Measurements from ENCODE around the gene SUN1. TPM values are rescaled to one million over a fixed set of nuclear protein-coding genes. Genes with fewer than 3 reads are reported as not detected.

Gene SUN1
- total and polyA plus RNA-seq, 4 donors = 24.8 to 162 (median 40.1) TPM

DNA sequence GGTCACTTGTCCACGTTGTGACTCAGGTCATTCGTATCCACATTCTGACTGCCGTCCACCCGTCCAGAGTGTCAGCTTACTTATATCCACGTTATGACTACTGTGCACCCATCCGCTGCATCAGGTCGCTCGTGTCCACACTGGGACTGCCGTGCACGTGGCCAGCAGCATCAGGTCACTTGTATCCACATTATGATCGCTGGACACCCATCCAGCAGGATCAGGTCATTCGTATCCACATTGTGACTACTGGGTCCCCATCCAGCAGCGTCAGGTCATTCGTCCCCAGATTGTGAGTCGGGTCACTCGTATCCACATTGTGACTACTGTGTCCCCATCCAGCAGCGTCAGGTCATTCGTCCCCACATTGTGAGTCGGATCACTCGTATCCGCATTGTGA, 47.3 kb upstream of the SUN1 start:
- Histone ChIP-seq H3K36me3 (ENCODE audit: control insufficient read depth in 4 of 4, insufficient read depth in 3 of 4, low read depth in 1 of 4, low read length in 3 of 4) (peaks cover 2 to 17% (median 10%) of the 10 kb centered on the region in 4 donors), H3K4me1 (ENCODE audit: control insufficient read depth in 4 of 4, insufficient read depth in 4 of 4, low read length in 3 of 4) (no peaks in the 10 kb centered on the region), H3K9me3 (ENCODE audit: control insufficient read depth in 4 of 4, low read length in 3 of 4) (no peaks in the 10 kb centered on the region), H3K4me3 (ENCODE audit: low read depth in 1 of 3, low read length in 3 of 3) (no peak overlapping the region), H3K9ac (ENCODE audit: low read depth in 1 of 2, low read length in 2 of 2) (no peak overlapping the region), H3K27me3 (ENCODE audit: control insufficient read depth in 4 of 4, insufficient read depth in 4 of 4, low read length in 3 of 4) (no peaks in the 10 kb centered on the region), H3K27ac (ENCODE audit: low read depth in 1 of 2, low read length in 2 of 2) (no peak overlapping the region)
- 97% methylated on average over 21 of the region's 21 CpGs for WGBS
- no peak for DNase-seq (ENCODE audit: low spot score)
- TF ChIP-seq TAF1 (conservative IDR thresholded peaks at IDR 0.05) (no peak), GABPA (IDR thresholded peaks at IDR 0.05 in 1 of 2, conservative IDR thresholded peaks at IDR 0.05 in 1 of 2) (no peak), MAX (IDR thresholded peaks at IDR 0.05) (no peak), HNF4A (conservative IDR thresholded peaks at IDR 0.05) (no peak), SP1 (IDR thresholded peaks at IDR 0.05) (no peak), YY1 (IDR thresholded peaks at IDR 0.05) (no peak), FOXA1 (IDR thresholded peaks at IDR 0.05) (no peak), RXRA (IDR thresholded peaks at IDR 0.05) (no peak), NR2F2 (IDR thresholded peaks at IDR 0.05) (no peak), RAD21 (IDR thresholded peaks at IDR 0.05) (no peak), EGR1 (IDR thresholded peaks at IDR 0.05; ENCODE audit: low read depth in 2 of 2) (no peak), FOXA2 (IDR thresholded peaks at IDR 0.05) (no peak), ATF3 (IDR thresholded peaks at IDR 0.05) (no peak), HNF4G (IDR thresholded peaks at IDR 0.05) (no peak), JUND (IDR thresholded peaks at IDR 0.05) (no peak)
- TF ChIP-seq, protein P1, sequence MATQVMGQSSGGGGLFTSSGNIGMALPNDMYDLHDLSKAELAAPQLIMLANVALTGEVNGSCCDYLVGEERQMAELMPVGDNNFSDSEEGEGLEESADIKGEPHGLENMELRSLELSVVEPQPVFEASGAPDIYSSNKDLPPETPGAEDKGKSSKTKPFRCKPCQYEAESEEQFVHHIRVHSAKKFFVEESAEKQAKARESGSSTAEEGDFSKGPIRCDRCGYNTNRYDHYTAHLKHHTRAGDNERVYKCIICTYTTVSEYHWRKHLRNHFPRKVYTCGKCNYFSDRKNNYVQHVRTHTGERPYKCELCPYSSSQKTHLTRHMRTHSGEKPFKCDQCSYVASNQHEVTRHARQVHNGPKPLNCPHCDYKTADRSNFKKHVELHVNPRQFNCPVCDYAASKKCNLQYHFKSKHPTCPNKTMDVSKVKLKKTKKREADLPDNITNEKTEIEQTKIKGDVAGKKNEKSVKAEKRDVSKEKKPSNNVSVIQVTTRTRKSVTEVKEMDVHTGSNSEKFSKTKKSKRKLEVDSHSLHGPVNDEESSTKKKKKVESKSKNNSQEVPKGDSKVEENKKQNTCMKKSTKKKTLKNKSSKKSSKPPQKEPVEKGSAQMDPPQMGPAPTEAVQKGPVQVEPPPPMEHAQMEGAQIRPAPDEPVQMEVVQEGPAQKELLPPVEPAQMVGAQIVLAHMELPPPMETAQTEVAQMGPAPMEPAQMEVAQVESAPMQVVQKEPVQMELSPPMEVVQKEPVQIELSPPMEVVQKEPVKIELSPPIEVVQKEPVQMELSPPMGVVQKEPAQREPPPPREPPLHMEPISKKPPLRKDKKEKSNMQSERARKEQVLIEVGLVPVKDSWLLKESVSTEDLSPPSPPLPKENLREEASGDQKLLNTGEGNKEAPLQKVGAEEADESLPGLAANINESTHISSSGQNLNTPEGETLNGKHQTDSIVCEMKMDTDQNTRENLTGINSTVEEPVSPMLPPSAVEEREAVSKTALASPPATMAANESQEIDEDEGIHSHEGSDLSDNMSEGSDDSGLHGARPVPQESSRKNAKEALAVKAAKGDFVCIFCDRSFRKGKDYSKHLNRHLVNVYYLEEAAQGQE (IDR thresholded peaks at IDR 0.05) = no peak
- TF ChIP-seq, protein P2, sequence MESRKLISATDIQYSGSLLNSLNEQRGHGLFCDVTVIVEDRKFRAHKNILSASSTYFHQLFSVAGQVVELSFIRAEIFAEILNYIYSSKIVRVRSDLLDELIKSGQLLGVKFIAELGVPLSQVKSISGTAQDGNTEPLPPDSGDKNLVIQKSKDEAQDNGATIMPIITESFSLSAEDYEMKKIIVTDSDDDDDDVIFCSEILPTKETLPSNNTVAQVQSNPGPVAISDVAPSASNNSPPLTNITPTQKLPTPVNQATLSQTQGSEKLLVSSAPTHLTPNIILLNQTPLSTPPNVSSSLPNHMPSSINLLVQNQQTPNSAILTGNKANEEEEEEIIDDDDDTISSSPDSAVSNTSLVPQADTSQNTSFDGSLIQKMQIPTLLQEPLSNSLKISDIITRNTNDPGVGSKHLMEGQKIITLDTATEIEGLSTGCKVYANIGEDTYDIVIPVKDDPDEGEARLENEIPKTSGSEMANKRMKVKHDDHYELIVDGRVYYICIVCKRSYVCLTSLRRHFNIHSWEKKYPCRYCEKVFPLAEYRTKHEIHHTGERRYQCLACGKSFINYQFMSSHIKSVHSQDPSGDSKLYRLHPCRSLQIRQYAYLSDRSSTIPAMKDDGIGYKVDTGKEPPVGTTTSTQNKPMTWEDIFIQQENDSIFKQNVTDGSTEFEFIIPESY (IDR thresholded peaks at IDR 0.05) = no peak
- TF ChIP-seq, protein P3, sequence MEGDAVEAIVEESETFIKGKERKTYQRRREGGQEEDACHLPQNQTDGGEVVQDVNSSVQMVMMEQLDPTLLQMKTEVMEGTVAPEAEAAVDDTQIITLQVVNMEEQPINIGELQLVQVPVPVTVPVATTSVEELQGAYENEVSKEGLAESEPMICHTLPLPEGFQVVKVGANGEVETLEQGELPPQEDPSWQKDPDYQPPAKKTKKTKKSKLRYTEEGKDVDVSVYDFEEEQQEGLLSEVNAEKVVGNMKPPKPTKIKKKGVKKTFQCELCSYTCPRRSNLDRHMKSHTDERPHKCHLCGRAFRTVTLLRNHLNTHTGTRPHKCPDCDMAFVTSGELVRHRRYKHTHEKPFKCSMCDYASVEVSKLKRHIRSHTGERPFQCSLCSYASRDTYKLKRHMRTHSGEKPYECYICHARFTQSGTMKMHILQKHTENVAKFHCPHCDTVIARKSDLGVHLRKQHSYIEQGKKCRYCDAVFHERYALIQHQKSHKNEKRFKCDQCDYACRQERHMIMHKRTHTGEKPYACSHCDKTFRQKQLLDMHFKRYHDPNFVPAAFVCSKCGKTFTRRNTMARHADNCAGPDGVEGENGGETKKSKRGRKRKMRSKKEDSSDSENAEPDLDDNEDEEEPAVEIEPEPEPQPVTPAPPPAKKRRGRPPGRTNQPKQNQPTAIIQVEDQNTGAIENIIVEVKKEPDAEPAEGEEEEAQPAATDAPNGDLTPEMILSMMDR (IDR thresholded peaks at IDR 0.05; ENCODE audit: low read depth, low read length, missing input control) = no peak
